GM23338 (cell line): ENCODE results near the gene HIF3A. TPM values are rescaled to one million over a fixed set of nuclear protein-coding genes. Genes with fewer than 3 reads are reported as not detected.
A peak's percentile ranks its signal among the peaks of the same experiment; 100 is the strongest.

ENCODE experiments used
- ATAC-seq: fragments of 200-7000 bp; cut with Tn5 transposase; 3 replicates; pipeline ENCODE4 v1.9.1; 2020
- DNase-seq: peaks from one replicate; pipeline ENCODE4 v3.0.0-alpha.2; 2015; ENCODE audit warnings: low spot score
- H2AFZ ChIP-seq: fragments of 200-600 bp; sonication (generic); 2 replicates; pipeline ENCODE4 v1.8.0; 2016; ENCODE audit warnings: antibody characterized with exemption, mild to moderate bottlenecking, moderate library complexity
- H3F3A ChIP-seq: fragments of 200-600 bp; sonication (generic); replicated peaks from 2 replicates; pipeline ENCODE4 v1.8.0; 2017; ENCODE audit warnings: antibody characterized with exemption, mixed run types, low read depth
- H3K27ac ChIP-seq: fragments of 200-600 bp; sonication (generic); 2 replicates; pipeline ENCODE4 v1.6.1; 2016; ENCODE audit warnings: low read depth
- H3K27me3 ChIP-seq: fragments of 200-600 bp; sonication (generic); 2 replicates; pipeline ENCODE4 v1.8.0; 2016; ENCODE audit warnings: mild to moderate bottlenecking, mixed run types, moderate library complexity; ENCODE audit not compliant: insufficient read depth
- H3K36me3 ChIP-seq: fragments of 200-600 bp; sonication (generic); 2 replicates; pipeline ENCODE4 v1.8.0; 2016; ENCODE audit warnings: mild to moderate bottlenecking; ENCODE audit not compliant: insufficient read depth
- H3K4me1 ChIP-seq: fragments of 200-600 bp; sonication (generic); 2 replicates; pipeline ENCODE4 v1.8.0; 2016; ENCODE audit warnings: mild to moderate bottlenecking, moderate library complexity; ENCODE audit not compliant: insufficient read depth
- H3K4me2 ChIP-seq: fragments of 200-600 bp; sonication (generic); 2 replicates; pipeline ENCODE4 v1.7.1; 2017; ENCODE audit warnings: mixed run types
- H3K4me3 ChIP-seq: fragments of 200-600 bp; sonication (generic); 2 replicates; pipeline ENCODE4 v1.6.1; 2016; ENCODE audit warnings: mixed run types
- H3K79me2 ChIP-seq: fragments of 200-600 bp; sonication (generic); replicated peaks from 2 replicates; pipeline ENCODE4 v1.8.0; 2017; ENCODE audit warnings: mild to moderate bottlenecking; ENCODE audit not compliant: insufficient read depth
- H3K9me2 ChIP-seq: fragments of 200-600 bp; sonication (generic); 2 replicates; pipeline ENCODE4 v1.8.0; 2017; ENCODE audit not compliant: insufficient read depth
- H4K20me1 ChIP-seq: fragments of 200-600 bp; sonication (generic); replicated peaks from 2 replicates; pipeline ENCODE4 v1.8.0; 2017; ENCODE audit warnings: mild to moderate bottlenecking; ENCODE audit not compliant: insufficient read depth
- H3K27ac Mint-ChIP-seq: 2 replicates; pipeline ENCODE4 v1.8.0; 2020; ENCODE audit warnings: inconsistent platforms, mild to moderate bottlenecking, moderate library complexity, mixed read lengths
- H3K27me3 Mint-ChIP-seq: 3 replicates; pipeline ENCODE4 v1.8.0; 2022; ENCODE audit warnings: low read depth, mild to moderate bottlenecking, moderate library complexity, mixed read lengths, inconsistent platforms; ENCODE audit not compliant: insufficient read depth, poor library complexity
- H3K36me3 Mint-ChIP-seq: 3 replicates; pipeline ENCODE4 v1.8.0; 2021; ENCODE audit warnings: low read depth, mild to moderate bottlenecking, inconsistent platforms, moderate library complexity, mixed read lengths
- H3K4me1 Mint-ChIP-seq: 3 replicates; pipeline ENCODE4 v1.8.0; 2020; ENCODE audit warnings: mild to moderate bottlenecking, inconsistent platforms, mixed read lengths
- H3K4me3 Mint-ChIP-seq: 3 replicates; pipeline ENCODE4 v1.8.0; 2021; ENCODE audit warnings: moderate library complexity, mild to moderate bottlenecking, inconsistent platforms, mixed read lengths
- H3K9me3 Mint-ChIP-seq: 3 replicates; pipeline ENCODE4 v1.8.0; 2020; ENCODE audit warnings: moderate library complexity, mild to moderate bottlenecking, inconsistent platforms, mixed read lengths
- CREB1 ChIP-seq: fragments of 250-450 bp; sonication (Bioruptor Pico); IDR thresholded peaks from 2 replicates; pipeline ENCODE4 v1.5.0; 2020; ENCODE audit warnings: low read depth, mild to moderate bottlenecking, moderate library complexity
- JUNB ChIP-seq: IDR thresholded peaks from one replicate; pipeline ENCODE4 v1.6.1; 2016; ENCODE audit warnings: antibody characterized with exemption; ENCODE audit not compliant: unreplicated experiment
- STAT1 ChIP-seq: IDR thresholded peaks from one replicate; pipeline ENCODE4 v1.6.1; 2016; ENCODE audit warnings: antibody characterized with exemption; ENCODE audit not compliant: unreplicated experiment
- ZNF114 ChIP-seq: fragments of 250-450 bp; sonication (Bioruptor Pico); IDR thresholded peaks from 2 replicates; pipeline ENCODE4 v1.5.0; 2020; ENCODE audit warnings: mild to moderate bottlenecking, moderate library complexity
- polyA plus RNA-seq: library from polyadenylated mRNA; unstranded; fragments of >200 nt; fragmentation: Nextera tagmentation; extraction: Ambion mirVana; gene quantifications from 2 replicates; pipeline ENCODE4 v1.2.1, GENCODE V29; 2016
- total RNA-seq: library from RNA; depleted of rRNA; stranded (reverse); fragments of >200 nt; shearing (Covaris generic); gene quantifications from 2 replicates; pipeline ENCODE4 v1.2.3, GENCODE V29; 2014
- TF ChIP-seq, protein P1 (sequence below), 2 experiments: fragments of 200-600 bp in 1 of 2; sonication (generic) in 1 of 2; conservative IDR thresholded peaks; 2 replicates each; pipeline versions ENCODE4 v1.5.1 to v1.6.1; 2016 to 2017; ENCODE audit warnings: antibody characterized with exemption in 2 of 2, low read depth in 2 of 2, mild to moderate bottlenecking in 2 of 2, moderate library complexity in 1 of 2
- TF ChIP-seq, protein P2 (sequence below): IDR thresholded peaks from one replicate; pipeline ENCODE4 v1.6.1; 2018; ENCODE audit warnings: antibody characterized with exemption; ENCODE audit not compliant: unreplicated experiment
- TF ChIP-seq, protein P3 (sequence below): IDR thresholded peaks from 2 replicates; pipeline ENCODE4 v1.6.1; 2016; ENCODE audit warnings: antibody characterized with exemption

HIF3A gene
- total and polyA plus RNA-seq, 2 experiments from 2014 or later: 20.4 to 70.5 TPM

DNA sequence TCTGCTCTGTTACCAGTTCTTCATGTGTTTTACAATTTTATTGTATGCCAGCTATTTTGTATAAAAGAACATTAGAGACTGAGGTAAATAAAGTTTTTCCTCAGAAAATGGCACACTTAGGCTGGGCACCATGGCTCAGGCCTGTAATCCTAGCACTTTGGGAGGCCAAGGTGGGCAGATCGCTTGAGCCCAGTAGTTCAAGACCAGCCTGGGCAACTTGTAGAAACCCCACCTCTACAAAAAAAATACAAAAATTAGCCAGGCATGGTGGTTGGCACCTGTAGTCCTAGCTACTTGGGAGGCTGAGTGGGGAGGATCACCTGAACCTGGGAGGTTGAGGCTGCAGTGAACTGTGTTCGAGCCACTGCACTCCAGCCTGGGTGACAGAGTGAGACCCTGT, 84.5 kb downstream of the HIF3A start:
- Histone ChIP-seq H3K9me2 (no peaks in the 10 kb centered on the region), H3K79me2 (peaks cover 38% of the 10 kb centered on the region), H3K4me1 (no peaks in the 10 kb centered on the region), H3K27ac (no peak overlapping the region), H3K4me3 (no peak overlapping the region), H3K36me3 (peaks cover 5% of the 10 kb centered on the region), H3K27me3 (no peaks in the 10 kb centered on the region), H3K4me2 (no peak overlapping the region), H3F3A (no peaks in the 10 kb centered on the region), H2AFZ (no peak overlapping the region), H4K20me1 (peaks cover 20% of the 10 kb centered on the region)
- Mint-ChIP-seq H3K36me3 (peaks cover 80% of the 10 kb centered on the region), H3K4me3 (no peak overlapping the region), H3K4me1 (no peaks in the 10 kb centered on the region), H3K27ac (no peak overlapping the region), H3K27me3 (peaks cover 3% of the 10 kb centered on the region), H3K9me3 (no peaks in the 10 kb centered on the region)
- no peak for ATAC-seq
- no peak for DNase-seq
- TF ChIP-seq, protein P1, sequence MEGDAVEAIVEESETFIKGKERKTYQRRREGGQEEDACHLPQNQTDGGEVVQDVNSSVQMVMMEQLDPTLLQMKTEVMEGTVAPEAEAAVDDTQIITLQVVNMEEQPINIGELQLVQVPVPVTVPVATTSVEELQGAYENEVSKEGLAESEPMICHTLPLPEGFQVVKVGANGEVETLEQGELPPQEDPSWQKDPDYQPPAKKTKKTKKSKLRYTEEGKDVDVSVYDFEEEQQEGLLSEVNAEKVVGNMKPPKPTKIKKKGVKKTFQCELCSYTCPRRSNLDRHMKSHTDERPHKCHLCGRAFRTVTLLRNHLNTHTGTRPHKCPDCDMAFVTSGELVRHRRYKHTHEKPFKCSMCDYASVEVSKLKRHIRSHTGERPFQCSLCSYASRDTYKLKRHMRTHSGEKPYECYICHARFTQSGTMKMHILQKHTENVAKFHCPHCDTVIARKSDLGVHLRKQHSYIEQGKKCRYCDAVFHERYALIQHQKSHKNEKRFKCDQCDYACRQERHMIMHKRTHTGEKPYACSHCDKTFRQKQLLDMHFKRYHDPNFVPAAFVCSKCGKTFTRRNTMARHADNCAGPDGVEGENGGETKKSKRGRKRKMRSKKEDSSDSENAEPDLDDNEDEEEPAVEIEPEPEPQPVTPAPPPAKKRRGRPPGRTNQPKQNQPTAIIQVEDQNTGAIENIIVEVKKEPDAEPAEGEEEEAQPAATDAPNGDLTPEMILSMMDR (conservative IDR thresholded peaks at IDR 0.05; ENCODE audit: low read depth in 2 of 2): no peak
- TF ChIP-seq, protein P2, sequence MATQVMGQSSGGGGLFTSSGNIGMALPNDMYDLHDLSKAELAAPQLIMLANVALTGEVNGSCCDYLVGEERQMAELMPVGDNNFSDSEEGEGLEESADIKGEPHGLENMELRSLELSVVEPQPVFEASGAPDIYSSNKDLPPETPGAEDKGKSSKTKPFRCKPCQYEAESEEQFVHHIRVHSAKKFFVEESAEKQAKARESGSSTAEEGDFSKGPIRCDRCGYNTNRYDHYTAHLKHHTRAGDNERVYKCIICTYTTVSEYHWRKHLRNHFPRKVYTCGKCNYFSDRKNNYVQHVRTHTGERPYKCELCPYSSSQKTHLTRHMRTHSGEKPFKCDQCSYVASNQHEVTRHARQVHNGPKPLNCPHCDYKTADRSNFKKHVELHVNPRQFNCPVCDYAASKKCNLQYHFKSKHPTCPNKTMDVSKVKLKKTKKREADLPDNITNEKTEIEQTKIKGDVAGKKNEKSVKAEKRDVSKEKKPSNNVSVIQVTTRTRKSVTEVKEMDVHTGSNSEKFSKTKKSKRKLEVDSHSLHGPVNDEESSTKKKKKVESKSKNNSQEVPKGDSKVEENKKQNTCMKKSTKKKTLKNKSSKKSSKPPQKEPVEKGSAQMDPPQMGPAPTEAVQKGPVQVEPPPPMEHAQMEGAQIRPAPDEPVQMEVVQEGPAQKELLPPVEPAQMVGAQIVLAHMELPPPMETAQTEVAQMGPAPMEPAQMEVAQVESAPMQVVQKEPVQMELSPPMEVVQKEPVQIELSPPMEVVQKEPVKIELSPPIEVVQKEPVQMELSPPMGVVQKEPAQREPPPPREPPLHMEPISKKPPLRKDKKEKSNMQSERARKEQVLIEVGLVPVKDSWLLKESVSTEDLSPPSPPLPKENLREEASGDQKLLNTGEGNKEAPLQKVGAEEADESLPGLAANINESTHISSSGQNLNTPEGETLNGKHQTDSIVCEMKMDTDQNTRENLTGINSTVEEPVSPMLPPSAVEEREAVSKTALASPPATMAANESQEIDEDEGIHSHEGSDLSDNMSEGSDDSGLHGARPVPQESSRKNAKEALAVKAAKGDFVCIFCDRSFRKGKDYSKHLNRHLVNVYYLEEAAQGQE: no peak
- TF ChIP-seq JUNB: no peak
- TF ChIP-seq, protein P3, sequence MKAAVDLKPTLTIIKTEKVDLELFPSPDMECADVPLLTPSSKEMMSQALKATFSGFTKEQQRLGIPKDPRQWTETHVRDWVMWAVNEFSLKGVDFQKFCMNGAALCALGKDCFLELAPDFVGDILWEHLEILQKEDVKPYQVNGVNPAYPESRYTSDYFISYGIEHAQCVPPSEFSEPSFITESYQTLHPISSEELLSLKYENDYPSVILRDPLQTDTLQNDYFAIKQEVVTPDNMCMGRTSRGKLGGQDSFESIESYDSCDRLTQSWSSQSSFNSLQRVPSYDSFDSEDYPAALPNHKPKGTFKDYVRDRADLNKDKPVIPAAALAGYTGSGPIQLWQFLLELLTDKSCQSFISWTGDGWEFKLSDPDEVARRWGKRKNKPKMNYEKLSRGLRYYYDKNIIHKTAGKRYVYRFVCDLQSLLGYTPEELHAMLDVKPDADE: no peak
- no peak for TF ChIP-seq CREB1
- TF ChIP-seq STAT1: no peak
- no peak for TF ChIP-seq ZNF114 (CRISPR knock-in tag)

DNA sequence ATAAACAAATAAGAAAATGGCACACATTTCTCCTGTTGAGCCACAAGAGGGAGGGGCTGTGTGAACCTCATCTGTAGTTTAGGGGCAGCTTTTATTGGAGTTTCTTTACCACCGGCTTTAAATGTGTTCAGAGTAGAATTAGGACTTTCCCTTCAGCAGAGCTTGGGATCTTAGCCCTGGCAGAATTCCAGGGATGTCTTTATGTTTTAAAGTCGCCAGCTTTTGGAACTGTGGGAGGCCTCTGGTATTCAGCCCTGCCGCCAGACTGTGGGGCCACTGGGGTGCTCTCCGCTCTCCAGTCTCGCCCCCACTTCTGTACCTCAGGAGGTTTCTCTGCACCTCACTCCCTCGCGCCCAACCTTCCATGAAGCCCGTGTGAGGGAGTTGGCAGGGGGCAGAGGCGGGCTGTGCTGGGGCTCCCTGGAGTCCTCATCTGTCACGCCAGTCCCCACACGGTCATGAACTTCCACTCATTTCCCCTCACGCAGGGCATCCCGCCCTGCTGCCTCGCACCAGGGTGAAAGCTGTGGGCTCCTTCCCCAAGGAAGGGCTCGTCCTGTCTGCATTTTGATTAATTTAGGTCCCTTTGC, 85.0 kb downstream of the HIF3A start:
- peaks cover 20% of the 10 kb centered on the region for H4K20me1 ChIP-seq
- no peaks in the 10 kb centered on the region for H3F3A ChIP-seq
- H3K4me2 ChIP-seq: no peak overlapping the region
- peak overlapping the region; percentile 55; the same call in 1 of the 2 replicates for H3K27ac Mint-ChIP-seq
- peaks cover 5% of the 10 kb centered on the region for H3K36me3 ChIP-seq
- peaks cover 38% of the 10 kb centered on the region for H3K79me2 ChIP-seq
- no peaks in the 10 kb centered on the region for H3K4me1 ChIP-seq
- H3K9me3 Mint-ChIP-seq: no peaks in the 10 kb centered on the region
- H3K27me3 ChIP-seq: no peaks in the 10 kb centered on the region
- no peak overlapping the region for H3K4me3 ChIP-seq
- H3K27me3 Mint-ChIP-seq: peaks cover 4% of the 10 kb centered on the region
- no peaks in the 10 kb centered on the region for H3K9me2 ChIP-seq
- ATAC-seq (no peak), DNase-seq (no peak)
- no peak overlapping the region for H2AFZ ChIP-seq
- no peak overlapping the region; the same call in 1 of the 2 replicates for H3K27ac ChIP-seq
- no peaks in the 10 kb centered on the region for H3K4me1 Mint-ChIP-seq
- no peak overlapping the region for H3K4me3 Mint-ChIP-seq
- H3K36me3 Mint-ChIP-seq: peaks cover 79% of the 10 kb centered on the region
- TF ChIP-seq, protein P2: no peak
